Hippocampal formation (tissue), 2 donors: Measurements from ENCODE around the gene EIF1B.

Experiments
- DNase-seq, 2 donors: peaks; one replicate each; lab custom pipeline; 2025; lab: John Stamatoyannopoulos, UW

Gene EIF1B

DNA sequence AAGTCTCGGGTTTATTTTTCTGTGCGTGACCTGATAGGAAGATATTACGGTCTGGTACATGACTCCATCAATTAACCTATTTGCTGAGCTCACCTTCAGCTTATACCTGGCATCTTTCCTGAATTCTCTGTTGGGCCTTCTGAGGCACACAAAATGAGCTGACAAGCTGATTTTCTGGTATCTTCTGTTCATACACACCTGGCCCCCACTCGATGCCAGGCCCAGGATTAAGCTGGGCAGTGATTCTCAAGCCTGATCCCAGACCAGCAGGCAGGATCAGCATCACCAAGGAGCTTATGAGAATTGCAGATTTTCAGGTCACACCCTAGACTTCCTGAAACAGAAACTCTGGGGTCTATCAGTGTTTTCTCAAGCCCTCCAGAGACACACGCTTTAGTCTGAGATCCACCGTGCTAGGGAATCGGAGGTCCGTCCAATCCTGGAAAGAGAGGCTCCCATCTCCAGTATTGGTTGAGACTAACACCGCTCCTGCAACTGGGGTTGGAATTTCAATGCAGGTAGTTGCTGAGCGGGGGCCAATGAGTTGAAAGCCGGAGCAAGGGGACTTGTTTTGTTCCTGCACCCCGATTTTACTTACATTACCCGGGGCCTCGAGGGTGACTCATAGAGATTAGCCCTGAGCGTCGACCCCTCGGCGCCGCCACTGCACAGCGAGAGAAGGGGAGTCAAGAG is 636 bp upstream of the EIF1B start:
- DNase-seq: no peak

DNA sequence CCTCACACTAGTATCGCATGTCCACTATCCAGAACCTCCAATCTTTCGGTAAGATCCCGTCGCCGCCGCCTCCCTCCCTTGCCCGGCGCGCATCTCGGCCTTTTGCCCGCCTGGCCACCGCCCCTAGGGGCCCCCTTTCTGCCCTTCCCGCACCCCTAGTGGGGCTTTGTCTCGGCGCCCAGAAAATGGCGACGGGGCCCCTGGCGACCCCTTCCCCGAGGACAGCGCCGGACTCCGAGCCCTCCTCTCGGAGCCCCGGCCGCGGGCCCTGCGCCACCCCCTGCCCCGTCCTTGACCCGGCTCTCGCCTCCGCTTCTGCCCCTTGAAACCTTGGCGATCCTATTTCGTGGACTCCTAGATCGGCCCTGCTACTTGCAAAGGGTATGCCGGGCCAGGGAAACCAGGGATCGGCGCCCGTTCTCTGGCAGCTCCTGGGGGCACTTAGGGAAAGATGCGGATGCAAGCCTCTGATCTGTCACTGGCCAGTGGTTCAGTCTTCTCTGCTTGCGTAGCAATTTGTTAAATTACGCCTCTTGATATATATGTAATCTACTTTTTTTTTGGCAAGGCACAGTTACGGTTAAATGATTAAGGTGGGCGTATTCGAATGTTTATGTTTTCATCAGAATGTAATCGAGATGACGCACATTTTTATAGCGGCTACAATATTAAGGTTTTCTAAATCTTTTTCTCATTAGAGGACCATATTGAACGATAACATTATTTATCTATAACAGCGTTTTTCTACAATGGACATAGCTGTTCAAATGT is 603 bp downstream of the EIF1B start:
- peak in 1 of 2 donors; percentile 35 for DNase-seq

DNA sequence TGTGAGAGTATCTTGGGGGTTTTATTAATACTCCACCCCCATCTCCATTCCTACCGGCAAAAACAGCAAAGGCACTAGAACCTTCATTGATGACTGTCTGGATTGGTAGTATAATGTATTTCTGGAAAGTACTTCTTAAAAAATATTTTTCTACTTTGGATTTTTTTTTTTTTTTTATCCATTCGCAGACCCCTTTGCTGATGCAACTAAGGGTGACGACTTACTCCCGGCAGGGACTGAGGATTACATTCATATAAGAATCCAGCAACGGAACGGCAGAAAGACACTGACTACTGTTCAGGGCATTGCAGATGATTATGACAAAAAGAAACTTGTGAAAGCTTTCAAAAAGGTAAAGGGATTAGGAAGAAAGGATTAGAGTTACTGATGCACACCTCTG is 1.2 kb downstream of the EIF1B start:
- DNase-seq: peak in 1 of 2 donors; percentile 40

DNA sequence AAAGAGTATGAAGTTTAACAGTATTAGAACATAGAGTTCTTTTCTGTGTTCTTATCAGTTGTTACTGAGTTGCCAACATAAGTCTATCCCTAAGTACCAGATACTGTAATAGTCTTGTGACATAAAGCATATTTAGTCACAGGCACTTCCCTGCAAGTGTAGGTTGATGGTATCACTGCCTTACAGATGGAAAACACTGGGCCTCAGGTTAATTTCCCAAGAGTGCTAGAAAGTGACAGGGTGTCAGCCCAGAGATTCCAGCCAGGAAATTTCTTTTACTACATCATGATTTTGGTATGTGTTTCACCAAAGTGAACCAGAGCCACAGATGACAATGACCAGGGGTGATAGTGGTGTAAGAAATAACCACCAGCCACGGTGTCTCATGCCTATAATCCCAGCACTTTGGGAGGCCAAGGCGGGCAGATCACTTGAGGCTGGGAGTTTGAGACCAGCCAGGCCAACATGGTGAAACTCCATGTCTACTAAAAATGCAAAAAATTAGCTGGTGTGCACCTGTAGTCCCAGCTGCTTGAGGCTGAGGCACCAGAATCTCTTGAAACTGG is 3.2 kb downstream of the EIF1B start:
- DNase-seq: no peak

DNA sequence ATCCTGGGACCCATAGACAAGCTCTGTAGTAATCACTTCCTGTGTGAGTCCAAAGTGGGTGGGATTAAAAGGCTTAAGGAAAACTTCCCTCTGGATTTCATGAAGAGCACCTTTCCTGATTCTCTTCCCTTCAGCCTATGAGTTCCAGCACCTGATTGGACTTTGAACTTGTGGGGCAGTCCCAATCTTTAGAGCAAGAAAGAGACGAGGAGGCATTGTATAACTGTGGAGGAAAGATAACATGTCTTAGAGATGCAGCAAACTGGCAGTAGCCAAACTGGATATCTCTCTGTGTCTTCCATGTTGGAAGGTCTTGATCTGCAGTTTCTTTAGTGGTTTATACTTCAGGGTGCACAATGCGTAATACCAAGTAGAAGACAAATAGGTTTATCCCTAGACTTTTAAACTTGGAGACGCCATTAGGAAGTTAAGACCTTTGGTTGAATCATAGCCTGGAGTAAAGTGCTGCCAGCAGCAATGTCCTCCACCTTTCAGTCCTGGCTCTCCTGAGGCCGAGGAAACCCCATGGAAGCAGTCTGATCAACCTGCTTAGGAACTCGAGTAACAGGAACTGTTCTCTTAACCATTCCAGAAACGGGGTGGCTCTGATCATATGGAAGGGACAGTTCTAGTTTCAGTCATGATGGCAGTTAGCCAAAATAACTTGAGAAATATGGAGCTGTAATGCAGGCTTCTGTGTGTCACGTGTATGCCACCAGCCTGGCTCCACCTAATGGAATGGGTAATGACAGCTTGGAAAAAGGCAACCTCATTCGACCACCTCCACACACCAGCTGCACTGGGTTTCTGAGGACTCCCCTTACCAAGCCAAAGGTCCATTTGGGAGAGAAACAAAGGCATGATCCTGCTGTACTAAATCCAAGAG is 4.7 kb downstream of the EIF1B start:
- DNase-seq: no peak

DNA sequence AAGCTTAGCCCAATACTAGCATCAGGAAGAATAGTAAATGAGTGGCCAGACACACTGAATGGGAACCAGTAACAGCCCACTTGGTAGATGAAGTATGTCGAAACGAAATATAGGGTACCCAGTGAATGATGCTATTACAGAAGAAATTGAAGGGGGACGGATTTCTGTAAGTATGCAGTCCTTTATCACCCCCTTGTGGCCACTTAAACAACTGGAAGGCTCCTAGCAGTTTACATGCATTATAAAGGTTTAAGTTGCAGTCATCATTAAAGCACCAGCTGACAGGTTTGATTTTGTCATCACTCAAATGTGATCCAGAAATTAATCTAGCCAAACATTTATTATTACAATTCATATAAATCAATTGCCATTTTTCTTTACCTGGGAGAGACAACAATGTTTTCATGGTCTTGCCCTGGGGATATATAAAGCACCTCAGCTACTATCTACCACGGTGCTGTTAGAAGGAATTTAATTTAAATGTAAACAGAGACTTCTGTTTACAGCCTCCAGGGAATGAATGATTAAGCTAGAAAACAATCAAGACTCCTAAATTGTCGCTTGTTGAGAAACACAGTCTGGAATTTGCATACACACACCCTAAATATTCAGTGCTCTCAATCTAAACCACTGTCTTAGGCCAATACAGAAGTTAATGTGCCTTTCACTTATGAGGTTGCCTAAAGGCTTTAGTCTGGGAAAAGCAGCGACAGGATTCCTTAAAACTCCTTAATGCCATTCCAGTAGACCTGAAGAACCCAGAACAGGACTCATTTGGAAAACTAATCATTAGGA is 7.8 kb downstream of the EIF1B start:
- DNase-seq: peak; percentile 14 to 77

DNA sequence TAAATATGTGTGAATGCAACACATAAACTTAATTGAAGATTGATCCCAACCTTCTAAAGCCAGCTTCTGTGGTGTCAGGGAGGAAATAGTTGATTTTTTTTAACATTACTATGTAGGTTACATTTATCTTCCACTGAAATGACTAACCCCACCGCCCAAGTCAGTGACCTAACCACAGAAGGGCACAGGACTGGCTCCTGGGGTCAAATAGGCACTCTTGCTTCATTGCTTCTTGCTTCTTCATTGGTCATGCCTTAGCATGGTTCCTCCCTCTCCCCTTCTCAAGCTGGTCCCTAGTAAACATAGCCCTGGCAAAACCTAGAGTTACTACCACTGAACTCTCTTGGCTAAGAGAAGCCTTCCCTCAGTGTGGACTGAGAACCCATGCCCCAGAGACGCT is 12.3 kb downstream of the EIF1B start:
- DNase-seq: no peak

DNA sequence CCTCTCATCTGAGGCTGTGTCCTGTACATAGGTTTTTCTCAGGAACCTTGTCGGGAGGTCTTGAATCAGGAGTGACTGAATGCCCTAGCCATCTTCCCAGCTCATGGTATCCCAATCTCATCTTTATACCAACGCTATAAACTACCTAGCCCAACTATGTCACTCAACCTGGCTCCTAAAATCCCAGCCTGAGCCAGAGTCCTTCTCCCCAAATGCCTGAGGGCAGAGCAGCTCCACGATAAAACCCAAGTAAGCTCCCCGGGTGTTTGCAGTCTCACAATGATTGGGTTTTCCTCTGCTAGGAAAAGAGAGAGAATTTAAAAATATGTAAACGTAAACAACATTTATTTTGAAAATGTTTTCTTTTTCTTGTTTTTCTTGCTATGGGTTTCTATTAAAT is 14.4 kb downstream of the EIF1B start:
- no peak for DNase-seq

DNA sequence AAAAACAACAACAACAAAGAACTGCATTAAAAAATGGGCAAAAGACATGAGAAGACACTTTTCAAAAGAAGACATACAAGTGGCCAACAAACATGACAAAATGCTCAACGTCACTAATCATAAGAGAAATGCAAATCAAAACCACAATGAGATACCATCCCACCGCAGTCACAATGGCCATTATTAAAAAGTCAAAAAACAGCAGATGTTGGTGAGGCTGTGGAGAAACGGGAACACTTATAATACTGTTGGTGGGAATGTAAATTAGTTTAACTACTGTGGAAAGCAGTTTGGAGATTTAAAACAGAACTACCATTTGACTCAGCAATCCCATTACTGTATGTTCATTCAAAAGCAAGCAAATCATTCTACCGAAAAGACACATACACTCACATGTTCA is 15.1 kb downstream of the EIF1B start:
- DNase-seq: no peak

DNA sequence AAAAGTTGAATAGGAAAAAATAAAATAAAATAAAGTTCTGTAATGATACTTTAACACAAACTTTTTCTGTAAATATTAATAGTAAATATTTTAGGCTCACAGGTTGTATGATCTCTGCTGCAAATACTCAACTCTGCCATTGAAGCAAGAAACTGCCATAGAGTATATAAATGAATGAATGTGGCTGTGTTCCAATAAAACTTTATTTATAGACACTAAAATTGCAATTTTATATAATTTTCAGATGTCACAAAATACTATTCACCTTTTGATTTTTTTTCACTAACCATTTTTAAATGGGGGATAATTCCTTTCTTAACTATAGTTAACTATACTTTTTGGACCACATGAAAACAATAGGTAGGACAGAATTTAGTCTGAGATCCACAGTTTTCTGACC is 16.0 kb downstream of the EIF1B start:
- no peak for DNase-seq

DNA sequence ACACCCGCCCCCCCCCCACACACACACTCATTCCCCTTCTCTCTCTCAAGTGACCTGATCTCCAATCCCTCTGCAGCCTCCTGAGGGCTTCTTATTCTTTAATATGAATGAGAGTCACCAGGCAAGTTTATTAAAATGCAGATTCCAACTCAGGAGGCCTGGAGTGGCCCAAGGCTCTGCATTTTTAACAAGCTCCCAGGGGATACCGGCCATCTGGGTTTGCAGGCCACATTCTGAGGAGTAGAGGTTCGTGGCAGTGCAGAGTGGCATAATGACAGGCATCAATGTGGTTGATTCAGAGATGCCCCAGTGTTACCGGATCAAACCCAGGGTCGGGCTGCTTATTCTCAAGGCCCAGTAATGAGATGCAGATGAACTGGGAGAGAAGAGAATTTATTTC is 18.9 kb downstream of the EIF1B start:
- no peak for DNase-seq

DNA sequence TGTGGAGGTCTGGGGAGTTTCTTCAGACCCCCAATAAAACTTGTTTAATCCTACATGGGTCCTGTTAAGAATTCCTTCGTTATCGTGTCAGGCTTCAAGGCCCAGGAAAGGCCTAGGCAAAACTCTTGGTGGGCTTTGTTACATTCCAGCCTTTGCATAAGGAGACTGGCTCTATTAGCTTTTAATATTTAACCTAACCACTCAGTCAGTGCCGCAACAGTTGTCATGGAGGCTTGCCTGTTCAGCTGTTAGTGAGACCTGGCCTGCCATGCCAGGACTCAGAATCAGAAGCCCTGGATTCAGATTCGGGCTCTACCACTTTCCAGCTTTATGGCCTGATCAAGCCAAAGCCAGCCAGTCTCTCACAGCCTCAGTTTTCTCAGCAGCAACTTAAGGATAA is 19.6 kb downstream of the EIF1B start:
- no peak for DNase-seq

DNA sequence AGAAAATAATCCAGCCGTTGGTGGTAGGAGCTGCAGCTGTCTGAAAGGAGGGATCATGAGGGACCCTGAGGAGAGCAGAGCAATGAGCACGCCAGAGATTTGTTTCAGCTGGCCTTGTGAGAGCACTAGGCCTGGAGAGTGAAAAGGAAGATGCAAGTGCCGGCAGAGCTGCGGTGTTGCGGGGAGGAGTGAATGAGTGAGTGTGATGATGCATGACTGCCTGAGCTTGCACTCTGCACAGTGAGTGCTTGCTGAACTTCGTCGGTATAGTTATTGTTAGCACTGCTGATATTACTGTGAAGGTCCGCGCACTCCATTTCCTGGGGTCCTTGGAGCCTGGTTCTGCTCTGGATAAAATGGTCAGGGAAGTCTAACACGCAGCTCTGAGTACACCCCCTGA is 23.2 kb downstream of the EIF1B start:
- no peak for DNase-seq

DNA sequence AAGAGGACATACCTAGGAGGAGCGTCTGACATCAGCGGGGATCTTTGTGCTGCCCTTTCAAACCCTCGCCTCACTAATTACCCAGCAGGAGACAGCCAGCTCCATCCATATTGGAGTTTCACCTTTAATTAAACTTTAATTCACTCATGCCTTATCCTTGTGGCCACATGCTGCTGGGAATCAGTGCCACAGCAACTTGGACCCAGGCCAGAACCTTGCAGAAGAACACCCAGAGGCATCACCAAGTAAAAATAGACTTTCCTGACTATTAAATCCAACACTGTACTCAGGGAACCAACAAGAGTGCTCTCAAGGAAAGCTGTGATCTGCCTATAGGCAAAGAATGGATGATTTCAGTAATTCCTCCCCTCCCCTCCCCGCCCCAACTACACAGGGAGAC is 23.9 kb downstream of the EIF1B start:
- no peak for DNase-seq

DNA sequence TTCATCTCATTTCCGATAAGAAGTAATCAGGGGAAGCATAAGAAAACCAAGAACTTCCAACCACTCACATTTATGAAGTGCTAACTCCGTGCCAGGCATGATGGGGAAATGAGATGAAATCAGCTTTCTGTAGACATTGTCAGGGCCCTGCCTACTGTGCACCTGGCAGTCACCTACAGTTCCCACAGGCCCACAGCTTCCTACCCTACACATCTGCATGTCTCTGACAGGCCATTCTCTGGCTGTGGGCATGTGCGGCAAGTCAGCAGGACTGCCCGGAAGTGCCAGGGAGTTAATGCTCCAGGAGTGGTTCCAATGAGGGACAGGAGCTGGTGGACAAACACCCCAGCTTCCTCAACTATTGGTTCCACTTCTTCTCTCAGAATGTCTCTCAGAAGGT is 24.3 kb downstream of the EIF1B start:
- no peak for DNase-seq

DNA sequence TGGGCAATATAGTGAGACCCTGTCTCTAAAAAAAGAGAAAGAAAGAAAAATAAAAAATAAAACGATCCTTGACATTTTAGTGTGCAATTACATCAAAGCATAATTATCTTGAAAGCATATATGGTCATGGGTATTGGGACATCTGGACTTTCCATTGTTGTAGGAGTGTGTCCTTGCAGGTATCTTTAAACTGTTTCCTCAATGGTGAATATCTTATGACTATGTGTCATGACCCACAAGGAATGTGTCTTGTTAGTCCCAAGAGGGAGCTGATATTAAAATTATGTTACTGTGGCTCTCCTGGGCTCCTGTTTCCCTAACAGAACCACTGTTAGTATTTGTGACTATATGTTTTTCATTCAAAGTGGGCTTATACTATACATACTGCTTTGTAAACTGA is 26.6 kb downstream of the EIF1B start:
- no peak for DNase-seq

DNA sequence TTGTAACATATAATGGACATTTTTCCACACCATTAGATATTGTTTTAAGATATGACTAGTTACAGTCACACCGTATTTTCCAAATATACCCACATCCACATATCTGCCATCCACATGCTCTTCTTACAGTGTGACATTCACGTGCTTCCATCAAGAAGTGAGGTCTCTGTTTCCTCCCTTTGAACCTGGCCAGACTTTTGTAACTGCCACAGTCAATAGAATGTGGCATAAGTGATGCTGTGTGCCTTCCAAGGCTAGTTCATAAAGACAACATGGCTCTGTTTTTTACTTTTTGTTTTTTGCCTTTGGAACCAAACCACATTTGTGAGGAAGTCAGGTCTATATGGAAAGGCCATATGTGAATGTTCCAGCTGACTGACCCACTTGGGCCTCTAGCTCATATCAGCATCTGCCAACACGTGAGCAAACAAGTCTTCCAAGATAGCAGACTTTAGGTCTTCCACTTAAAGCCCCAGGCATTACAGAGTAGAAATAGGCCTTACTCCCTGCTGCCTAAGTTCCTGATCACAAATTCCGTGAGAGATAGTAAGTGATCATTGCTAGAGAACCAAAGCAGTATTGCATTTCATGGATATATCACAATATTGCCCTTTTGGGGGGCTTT is 27.1 kb downstream of the EIF1B start:
- DNase-seq: no peak

DNA sequence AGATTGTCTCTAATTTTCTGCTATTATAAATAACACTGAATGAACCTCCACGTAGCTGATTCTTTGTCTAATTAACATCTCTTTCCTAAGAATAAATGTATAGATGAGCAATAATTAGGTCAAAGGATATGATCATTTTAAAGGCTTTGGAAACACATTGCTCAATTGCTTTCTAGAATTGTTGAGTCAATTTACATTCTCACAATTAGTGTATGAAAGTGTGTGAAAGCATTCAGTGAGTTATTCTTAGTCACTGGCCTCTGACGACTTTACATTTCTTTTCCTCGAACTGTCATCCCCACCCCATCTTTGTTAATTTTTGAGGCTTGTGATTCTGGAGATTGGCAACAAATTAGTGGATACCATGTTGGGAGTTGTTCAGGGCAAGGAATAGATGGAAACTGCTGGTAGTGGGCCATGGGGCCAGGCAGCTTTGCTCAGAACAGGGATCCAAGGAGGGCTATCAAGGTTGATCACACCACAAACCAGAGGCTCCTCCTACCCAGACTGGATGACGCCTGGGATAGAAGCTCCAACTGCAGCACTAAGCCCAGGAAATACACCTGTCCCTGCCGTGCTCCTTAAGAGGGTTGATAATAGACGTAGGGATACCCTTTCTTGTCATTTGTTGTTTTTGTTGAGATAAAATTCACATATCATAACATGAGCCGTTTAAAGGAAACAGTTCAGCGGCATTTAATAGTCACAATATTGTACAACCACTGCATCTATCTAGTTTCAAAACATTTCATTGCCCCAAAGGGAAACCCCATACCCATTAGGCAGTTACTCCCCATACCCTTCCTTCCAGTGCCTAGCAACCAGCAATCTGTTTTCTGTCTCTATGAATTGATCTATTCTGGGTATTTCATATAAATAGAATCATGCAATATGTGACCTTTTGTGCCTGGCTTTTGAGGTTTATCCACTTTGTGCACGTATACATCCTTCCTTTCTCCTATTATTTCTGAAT is 27.9 kb downstream of the EIF1B start:
- DNase-seq: no peak

DNA sequence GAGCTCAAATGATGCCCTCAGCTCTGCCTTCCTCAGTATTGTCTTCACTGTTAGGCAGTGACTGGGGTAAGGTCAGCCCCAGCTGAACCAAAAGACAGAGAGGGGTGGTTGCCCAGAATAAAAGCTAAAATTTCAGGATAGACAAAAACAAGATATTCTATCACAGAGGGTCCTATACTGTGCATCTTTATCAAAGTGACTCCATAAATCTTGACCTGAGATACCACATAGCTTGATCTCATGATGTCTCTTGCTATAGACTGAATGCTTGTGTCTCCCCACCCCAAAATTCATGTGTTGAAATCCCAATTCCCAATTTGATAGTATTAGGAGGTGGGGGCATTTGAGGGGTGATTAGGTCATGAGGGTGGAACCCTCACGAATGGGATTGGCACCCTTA is 30.4 kb downstream of the EIF1B start:
- no peak for DNase-seq
